Endothelial cell of hepatic sinusoid (primary cell): ENCODE data around the gene SLC27A6.
"Not testable (repeated sequence)": the region's sequence is repeated elsewhere in the genome, so short reads cannot be mapped to it uniquely, and the experiment has no call there.

Experiments
- in situ Hi-C: cut with HindIII; loops from 2 replicates; pipeline ENCODE4 v1.10.0; 2017; ENCODE audit warnings: low sequenced_read_pairs

Gene SLC27A6

DNA sequence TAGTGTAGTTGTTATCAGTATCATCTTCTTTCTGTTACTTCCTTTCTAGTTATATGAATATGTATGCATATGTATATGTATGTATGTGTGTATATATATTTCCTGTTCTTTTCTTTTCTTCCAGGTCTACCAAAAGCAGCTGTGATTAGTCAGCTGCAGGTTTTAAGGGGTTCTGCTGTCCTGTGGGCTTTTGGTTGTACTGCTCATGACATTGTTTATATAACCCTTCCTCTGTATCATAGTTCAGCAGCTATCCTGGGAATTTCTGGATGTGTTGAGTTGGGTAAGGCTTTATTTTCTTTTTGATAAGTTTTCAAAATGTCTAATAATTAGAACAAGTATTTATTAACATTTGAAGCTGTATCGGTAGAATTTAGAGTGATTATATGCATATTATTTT is 23.2 kb downstream of the SLC27A6 start:
- in situ Hi-C loops: no loop called here

- in situ Hi-C loops: no loop called here
Observed at GRCh38 chr5:129001841-129002526, 36.7 kb downstream of the SLC27A6 start.

DNA sequence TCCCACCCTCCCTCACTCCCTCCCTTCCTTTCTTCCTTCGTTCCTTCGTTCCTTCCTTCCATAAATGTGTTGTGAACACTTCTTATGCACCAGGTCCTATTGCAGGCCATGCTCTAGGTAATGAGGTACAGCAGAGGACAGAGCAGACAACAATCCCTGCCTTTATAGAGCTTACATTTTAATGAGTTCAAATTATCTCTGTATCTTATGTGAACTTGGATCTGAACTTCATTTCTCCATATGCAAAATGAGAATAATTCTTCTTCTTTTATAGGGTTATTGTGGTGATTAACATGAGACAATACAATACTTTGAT is 37.2 kb downstream of the SLC27A6 start:
- in situ Hi-C loops: no loop called here

DNA sequence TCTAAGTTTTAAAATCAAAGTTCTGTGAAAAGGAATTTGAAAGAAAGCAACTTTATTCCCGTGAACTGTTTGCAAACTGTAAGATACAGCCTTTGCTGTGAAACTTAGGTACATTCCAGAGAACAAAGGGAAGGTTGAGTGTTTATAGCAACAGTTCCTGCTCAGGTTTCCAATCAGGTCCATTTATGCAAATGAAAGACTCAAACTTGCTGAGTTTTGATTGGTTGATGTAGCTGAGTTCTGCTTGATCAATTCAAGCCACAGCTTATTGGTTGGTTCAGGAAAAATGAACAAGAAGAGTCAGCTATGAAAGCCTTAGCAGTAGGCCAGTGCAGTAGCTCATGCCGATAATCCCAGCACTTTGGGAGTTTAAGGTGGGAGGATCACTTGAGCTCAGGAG is 37.9 kb downstream of the SLC27A6 start:
- in situ Hi-C loops: no loop called here

GRCh38 chr5:129014185-129014584 is 48.9 kb downstream of the SLC27A6 start:
- in situ Hi-C loops: loop anchor here (10.0 kb wide), 1 partner anchor 61 kb away; no protein-coding TSS in a partner anchor

DNA sequence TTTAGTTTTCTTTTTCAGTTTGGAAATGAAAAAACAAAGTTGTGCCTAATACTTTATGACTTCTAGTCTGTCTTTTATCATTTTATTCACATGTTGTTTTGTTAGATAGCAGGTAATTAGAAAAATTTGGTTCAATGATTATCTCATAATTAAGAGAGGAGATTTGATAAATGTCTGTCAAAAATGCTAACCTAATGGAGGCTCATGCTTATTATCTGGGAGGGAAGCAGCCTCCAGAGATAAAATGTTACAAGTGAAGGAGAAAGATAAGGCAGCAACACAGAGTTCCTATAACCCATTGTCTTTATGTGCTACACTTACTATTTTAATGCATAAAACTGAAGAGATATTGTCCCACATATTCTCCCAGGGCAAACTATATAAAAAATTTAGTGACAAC is 53.5 kb downstream of the SLC27A6 start:
- in situ Hi-C loops: loop anchor here (10.0 kb wide), 1 partner anchor 56 kb away; no protein-coding TSS in a partner anchor

- in situ Hi-C loops: loop anchor here (10.0 kb wide), 1 partner anchor 55 kb away; no protein-coding TSS in a partner anchor
Observed at GRCh38 chr5:129019401-129019908, 54.2 kb downstream of the SLC27A6 start.

GRCh38 chr5:129020683-129021082 is 55.4 kb downstream of the SLC27A6 start:
- in situ Hi-C loops: no loop called here

DNA sequence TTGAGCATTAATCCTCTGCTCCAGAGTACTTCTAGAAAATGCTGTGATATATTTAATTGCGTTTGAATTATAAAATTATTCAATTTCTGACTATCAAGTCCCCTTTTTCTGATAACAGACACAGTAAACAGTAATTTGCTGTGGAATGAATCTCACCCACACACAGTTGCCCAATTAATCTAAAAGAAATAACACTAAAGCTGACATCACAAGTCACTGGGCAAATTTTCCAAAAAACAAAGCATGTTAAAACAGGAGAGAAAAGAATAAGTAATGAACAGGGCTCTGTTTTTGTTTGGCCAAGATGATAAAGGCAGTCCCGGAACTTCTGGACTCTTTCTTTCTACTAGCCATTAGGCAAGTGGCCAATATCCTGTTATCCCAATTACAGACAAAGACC is 56.5 kb downstream of the SLC27A6 start:
- in situ Hi-C loops: no loop called here

- in situ Hi-C loops: no loop called here
Observed at GRCh38 chr5:129022599-129022998, 57.3 kb downstream of the SLC27A6 start.

- in situ Hi-C loops: no loop called here
Observed at GRCh38 chr5:129027260-129027659, 62.0 kb downstream of the SLC27A6 start.

DNA sequence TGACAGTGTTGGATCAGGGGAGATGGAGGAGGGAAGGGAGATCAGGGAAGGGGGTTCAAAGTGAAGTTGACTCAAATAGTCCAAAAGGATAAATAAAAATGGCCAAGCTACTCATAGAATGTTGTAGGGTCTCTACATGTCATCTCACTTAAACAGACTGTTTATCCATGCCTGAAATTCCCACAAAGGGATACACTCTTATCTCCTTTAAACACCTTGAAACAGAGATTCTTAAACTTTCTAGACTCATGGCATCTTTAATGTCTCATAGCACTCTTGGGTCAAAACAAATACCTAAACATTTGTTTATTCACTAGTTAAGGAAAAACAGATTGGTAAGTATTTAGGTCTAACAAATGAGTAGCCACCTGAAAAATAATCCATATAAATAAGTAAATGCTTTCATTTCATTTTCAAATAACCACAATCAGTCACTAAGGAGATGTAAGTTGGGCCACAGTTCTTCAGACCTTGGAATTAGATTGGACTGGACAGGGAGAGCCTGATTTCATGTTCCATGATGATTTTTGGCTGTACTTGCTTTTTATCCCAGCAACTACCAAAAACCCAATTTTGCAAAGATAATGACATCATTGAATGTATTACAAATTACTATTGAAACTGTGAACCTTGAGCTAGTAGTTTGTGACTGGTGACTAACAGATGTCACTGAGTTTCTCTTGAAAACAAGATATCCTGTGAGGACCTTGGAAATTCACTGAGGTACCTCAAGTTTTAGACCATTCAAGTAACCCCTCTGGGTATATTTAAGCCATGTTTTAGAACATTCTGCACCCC is 66.8 kb downstream of the SLC27A6 start:
- in situ Hi-C loops: no loop called here

DNA sequence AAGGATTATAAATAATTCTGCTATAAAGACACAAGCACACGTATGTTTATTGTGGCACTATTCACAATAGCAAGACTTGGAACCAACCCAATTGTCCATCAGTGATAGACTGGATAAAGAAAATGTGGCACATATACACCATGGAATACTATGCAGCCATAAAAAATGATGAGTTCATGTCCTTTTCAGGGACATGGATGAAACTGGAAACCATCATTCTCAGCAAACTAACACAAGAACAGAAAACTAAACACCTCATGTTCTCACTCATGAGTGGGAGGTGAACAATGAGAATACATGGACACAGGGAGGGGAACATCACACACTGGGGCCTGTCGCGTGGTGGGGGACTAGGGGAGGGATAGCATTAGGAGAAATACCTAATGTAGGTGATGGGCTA is 71.0 kb downstream of the SLC27A6 start:
- in situ Hi-C loops: not testable (repeated sequence)

- in situ Hi-C loops: no loop called here
Observed at GRCh38 chr5:129041196-129041881, 76.1 kb downstream of the SLC27A6 start.

DNA sequence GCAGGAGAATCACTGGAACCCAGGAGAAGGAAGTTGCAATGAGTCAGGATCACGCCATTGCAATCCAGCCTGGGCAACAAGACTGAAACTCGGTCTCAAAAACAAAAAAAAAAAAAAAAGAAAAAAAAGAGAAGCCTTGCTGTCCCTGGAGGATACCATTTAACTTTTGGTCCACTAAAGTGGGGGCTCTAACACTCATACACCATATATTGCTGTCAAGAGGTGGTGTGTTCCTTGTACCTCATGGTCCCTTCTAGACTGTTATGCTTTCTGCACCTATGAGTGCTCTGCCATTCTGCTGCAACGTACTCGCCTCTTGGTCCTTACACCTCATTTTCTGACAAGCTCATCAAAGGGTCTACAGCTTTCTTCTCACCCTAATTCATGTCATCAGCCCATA is 77.0 kb downstream of the SLC27A6 start:
- in situ Hi-C loops: no loop called here

- in situ Hi-C loops: no loop called here
Observed at GRCh38 chr5:129043894-129044293, 78.6 kb downstream of the SLC27A6 start.

- in situ Hi-C loops: no loop called here
Observed at GRCh38 chr5:129046151-129046550, 80.9 kb downstream of the SLC27A6 start.

- in situ Hi-C loops: no loop called here
Observed at GRCh38 chr5:129048509-129048908, 83.2 kb downstream of the SLC27A6 start.

DNA sequence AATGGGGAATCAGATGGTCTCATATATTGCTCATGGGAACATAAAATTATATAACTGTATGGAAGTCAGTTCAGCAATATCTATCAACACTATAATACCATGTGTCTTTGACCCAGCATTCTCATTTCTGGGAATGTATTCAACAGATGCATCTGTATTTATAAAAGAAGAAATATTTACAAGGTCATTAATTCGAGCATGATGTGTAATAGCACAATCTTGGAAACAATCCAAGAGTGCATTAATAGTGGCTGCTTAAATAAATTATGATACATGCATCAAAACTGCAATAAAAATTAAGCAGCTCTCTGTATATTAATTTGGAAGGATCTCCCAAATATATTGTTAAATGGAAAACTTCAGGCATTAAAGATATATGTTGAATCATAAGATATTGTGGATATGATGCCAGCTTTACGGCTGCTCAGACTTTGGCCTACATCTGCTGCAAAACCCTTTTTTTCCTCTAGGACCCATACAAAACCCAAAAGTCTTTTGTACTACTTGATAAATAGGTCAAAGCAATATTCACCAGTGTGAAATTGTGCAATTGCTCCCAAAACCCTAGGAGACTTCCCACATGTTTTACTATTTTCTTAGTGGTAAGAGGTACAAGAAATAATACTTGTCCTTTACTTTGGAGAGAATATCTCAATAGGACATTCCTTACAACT is 84.0 kb downstream of the SLC27A6 start:
- in situ Hi-C loops: no loop called here

DNA sequence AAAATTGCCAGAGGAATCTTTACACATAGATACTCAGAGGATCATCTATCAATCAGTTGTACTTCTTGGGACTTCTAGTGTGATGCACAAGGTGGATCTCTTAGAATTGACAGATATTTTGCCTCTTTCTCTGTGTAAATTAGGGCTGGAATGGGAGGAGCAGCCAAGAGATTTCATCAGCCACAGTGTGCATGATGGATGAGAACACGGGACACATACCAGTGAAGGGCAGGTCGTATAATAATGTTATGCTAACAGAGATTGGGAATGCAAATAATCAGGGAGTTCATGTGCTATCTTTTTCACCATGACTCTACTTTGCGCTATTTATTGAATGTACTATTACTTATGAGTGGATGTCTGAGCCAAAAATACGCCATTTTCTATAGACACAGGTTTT is 86.0 kb downstream of the SLC27A6 start:
- in situ Hi-C loops: no loop called here

- in situ Hi-C loops: no loop called here
Observed at GRCh38 chr5:129053438-129053837, 88.2 kb downstream of the SLC27A6 start.
